Stimulated activated CD4-positive, alpha-beta T cell treated with anti-CD3 and anti-CD28 coated beads, TNF-alpha, amount 100 ng/mL, for 1 hour (primary cell): ENCODE results near the gene MYO5A.
A peak's percentile ranks its signal among the peaks of the same experiment; 100 is the strongest.
"Not testable (repeated sequence)": the region's sequence is repeated elsewhere in the genome, so short reads cannot be mapped to it uniquely, and the experiment has no call there.

Experiments
- DNase-seq, 3 donors: peaks; one replicate each; pipeline ENCODE4 v3.0.0-alpha.2; 2020; ENCODE audit warnings: low read depth in 3 of 3, low spot score in 1 of 3

The MYO5A gene

DNA sequence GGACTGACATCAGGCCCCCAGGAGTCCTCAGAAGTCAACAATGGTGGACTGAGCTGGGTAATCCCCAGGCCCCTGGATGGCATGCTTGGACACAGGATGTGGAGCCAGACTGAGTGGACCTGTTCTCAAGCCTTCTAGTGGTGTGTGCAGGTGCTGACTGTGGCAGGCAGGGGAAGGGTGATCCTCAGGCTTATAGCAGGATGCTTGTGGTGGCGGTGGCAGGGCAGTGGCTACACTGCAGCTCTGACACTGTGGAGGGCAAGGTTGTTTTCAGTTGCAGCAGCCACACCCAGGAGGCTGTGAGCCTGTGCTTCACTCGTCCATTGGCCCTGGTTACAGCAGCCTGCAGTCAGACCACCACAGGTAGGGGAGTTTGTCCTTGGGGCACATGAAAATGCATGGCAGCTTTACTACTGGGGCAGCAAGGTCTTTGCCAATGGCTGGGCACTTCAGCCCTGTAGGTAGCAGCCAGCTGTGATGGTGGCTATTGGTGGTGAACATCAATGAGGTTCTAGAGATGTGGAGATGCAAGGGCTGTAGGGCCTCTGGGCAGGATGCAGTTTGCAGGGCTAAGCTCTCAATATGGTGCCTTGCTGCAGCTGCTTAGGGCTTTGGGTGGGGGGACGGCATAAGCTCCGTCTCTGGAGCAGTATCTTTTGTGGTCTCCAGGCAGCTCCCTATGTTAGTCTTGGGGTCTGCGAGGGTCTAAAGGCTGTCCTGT is 17.5 kb upstream of the MYO5A start:
- DNase-seq, result no peak

- DNase-seq, result no peak
Observed at GRCh38 chr15:52540374-52541012, 11.8 kb upstream of the MYO5A start.

GRCh38 chr15:52537459-52537858 is 8.8 kb upstream of the MYO5A start:
- DNase-seq, result no peak

GRCh38 chr15:52532427-52532826 is 3.7 kb upstream of the MYO5A start:
- DNase-seq, result no peak

- DNase-seq, result no peak
Observed at GRCh38 chr15:52529940-52530339, 1.3 kb upstream of the MYO5A start.

DNA sequence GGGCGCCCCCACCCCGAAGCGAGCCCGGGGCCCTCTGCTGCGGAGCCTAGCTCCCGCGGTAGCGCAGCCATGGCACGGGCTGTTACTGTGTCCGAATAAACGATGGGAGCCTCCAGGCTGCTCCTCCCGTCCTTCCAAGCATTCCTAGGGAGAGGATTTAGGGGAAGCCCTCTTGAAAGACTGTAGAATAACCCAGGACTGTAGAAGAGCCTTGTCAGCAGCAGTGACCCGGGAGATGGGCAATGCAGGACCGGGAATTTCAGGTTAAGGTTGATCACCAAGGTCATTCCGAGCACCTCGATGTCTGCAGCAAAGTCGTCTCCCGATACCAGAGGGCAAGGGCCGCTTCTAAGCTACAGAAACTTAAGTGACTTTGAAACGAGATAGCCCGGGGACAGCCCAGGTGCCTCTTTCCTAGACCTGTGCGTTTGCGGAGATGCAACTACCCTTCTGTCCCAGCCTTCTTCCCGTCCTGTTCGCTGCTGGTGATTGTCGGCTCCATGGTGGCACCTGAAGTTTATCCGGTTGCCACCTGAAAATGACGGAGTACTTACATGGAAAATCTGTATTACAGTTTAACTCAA is 753 bp upstream of the MYO5A start:
- peak in 1 of 3 donors; percentile 10 for DNase-seq

DNA sequence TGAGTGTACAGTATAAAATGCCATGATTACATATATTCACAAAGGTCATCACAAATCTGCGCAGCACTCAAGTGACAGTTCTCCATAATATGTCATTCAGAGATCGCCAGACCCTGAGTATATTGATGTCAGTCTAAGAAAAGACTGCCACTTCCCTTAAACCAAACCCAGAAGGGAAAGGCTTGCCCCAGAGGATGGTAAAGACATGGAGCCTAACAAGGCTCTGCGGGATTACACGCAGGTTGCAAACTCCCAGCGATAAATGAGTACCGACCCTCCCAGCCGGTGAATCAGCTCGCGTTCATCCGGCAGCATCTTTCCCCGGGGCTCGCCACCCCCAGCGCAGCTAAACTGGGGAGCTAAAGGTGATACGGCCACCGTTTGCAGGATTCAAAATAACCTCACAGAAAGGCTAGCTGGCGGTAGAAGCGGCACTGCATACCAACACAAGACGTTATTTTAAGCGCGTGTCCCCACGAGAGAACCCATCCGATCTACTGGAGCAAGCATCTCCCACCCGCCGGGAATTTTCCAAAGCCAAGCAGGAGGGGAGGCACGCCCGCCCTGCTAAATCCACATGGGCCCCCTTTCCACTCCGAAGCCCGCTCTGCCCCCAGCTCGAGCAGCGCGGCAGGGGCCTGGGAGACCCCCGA is 643 bp downstream of the MYO5A start:
- DNase-seq, result peak in 1 of 3 donors; percentile 26

DNA sequence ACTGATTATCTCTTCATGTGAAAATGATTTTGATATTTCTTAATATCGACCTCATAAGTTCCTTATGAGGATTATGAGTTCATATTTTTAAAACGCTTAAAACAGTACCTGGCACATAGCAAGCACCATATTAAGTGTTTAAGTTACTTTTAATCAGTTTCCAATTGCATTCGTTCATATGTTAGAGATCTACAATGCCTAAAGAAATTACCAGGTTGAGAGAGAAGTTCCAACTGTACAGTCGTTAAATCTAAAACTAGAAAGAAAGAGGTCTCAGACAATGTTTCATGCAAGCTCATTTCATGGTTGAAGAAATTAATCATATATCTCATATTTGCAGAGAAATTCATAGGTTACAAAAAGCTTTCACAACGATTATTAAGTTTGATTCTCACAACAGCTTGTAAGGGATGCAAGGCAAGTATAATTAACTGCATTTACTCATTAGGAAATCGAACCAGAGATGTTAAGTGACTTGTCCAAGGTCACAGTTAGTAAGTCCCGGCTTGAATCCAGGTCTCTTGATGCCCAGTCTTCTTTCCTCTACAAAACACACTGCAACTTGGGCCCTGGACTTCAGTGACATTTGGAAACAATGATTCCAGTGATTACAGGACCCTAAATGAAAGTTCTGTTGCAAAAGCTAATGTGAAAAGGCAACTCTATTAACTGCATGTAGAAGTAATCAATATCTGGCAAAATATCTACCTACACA is 1.3 kb downstream of the MYO5A start:
- no peak for DNase-seq

GRCh38 chr15:52524223-52525136 is 4.2 kb downstream of the MYO5A start:
- DNase-seq, result no peak

- DNase-seq, result no peak
Observed at GRCh38 chr15:52523647-52524046, 5.0 kb downstream of the MYO5A start.

- no peak for DNase-seq
Observed at GRCh38 chr15:52523192-52523591, 5.5 kb downstream of the MYO5A start.

GRCh38 chr15:52521682-52522081 is 7.0 kb downstream of the MYO5A start:
- no peak for DNase-seq

DNA sequence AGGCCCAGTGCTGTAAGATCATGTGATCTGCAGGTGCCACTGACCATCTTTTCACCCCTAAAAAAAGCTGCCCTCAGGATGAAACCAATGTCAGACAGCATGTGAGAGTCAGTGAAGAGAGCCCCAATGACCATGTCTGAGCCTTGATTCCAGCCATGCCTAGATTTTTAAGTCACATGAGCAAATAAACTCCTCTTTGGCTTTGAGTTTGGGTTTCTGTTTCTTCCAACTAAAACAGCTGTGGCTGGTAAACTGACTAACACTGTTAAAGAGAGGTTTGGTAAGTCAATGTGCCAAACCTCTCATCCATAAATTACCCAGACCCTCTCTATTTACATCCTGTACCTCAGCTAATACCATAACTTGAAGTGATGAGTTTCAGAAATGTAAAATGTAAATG is 8.3 kb downstream of the MYO5A start:
- no peak for DNase-seq

GRCh38 chr15:52518487-52519371 is 10.0 kb downstream of the MYO5A start:
- no peak for DNase-seq

DNA sequence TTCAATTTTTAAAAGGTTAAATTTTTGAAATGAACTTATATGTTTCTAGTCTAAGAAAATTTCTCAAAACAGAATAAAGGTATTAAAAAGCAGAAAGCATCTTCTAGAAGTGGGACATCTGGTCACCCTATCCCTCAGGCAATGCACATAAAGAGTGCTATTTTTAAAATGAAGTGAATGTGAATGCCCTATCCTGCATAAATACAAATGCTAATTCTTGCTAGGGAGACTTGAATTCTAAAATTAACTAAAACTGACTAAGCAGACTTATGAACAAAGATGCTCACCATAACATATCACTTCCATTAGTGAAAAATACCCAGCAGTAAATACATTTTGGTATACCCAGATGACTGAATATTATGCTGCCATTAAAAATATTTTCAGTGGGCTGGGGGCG is 11.7 kb downstream of the MYO5A start:
- DNase-seq, result no peak

GRCh38 chr15:52515343-52515742 is 13.3 kb downstream of the MYO5A start:
- DNase-seq, result no peak

DNA sequence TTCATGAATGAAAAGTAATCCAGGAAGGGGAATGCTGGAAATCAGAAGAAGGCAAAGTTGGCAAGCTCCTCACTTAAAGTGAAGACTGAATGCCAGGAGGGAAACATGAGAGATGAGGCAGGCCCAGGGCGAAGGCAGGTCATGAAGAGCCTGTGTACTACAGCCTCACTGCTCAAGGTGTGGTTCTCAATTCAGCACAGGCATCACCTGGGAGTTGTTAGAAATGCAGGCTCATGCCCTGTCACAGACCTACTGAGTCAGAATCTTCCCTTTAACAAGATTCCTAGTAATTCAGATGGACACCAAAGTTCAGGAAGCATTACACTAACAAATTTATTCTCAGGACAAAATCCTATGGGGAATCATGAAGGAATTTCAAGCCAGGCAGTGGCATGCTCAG is 14.2 kb downstream of the MYO5A start:
- DNase-seq, result no peak

GRCh38 chr15:52512869-52513268 is 15.8 kb downstream of the MYO5A start:
- DNase-seq, result not testable (repeated sequence)

DNA sequence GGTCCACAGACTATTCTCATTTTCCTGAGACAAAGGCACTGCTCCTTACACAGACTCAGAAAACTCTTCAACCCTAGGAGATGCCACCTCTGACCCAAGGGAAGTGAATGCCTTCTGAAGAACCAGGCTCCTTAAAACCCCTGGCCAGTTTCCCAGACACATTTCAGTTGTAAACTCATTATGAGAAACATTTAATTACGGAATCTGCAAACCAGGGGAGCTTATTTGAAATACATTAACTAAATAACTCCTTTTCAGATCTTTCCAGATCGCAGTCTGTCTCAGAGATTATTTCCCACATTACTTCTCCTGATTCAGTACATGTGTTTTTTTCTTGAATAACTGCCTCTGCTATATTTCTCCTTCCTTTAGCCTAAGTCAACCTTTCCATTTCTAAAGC is 17.6 kb downstream of the MYO5A start:
- no peak for DNase-seq
